Measurements from ENCODE around the gene SMPD4.

DNA sequence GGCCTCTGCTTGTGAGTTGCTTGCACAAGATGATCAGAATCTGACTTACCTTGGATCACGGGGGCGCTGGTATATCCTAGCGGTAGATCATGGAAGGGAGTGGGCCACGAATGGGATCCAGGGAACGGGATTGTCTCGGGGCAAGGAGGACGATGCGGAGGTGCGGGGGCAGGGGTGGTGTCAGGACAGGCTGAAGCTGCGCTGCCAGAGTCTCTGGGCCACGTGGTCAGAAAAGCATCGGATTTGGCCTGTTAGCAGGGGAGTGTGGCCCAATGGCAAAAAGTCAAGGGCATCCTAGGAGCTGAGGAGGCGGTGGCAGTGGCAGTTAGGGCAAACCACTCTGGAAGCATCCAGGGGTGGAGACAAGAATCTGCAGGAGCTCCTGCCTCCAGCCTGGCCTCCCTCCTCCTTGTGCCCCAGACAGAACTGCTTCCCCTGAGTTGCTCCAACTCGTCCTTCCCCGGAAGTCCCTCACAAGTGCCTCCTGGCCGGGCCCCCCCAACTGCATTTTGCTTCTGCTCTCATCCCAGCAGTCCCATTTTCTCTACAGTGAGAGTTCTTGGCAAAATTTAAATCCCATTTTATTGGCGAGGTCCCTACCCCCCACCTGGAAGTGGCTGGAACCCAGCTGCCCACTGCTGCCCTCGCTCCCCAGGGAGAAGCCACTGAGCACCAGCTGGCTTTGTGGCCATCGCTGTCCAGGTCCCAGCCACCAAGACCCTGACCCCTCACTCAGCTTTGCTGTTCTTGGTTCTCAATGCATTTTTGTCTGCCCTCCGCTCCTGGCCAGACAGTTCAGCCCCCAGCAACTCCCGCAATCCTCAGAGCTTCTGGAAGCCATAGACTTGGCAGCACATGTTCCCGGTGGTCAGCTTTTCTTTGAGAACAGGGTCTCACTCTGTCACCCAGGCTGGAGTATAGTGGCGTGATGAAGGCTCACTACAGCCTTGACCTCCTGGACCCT lies 30.9 kb downstream of the SMPD4 start:
- TF ChIP-seq POLR2AphosphoS5 (IDR thresholded peaks at IDR 0.05; ENCODE audit: low read depth, low read length) (no peak), POLR2A (IDR thresholded peaks at IDR 0.05; ENCODE audit: borderline replicate concordance, extremely low read depth, insufficient read depth, insufficient read length) (no peak), EZH2 (IDR thresholded peaks at IDR 0.05) (no peak), YY1 (IDR thresholded peaks at IDR 0.05; ENCODE audit: extremely low read depth, insufficient replicate concordance, low read depth, low read length) (no peak), SIN3A (IDR thresholded peaks at IDR 0.05; ENCODE audit: low read depth) (no peak), SRF (IDR thresholded peaks at IDR 0.05; ENCODE audit: low read depth) (no peak), SP1 (IDR thresholded peaks at IDR 0.05; ENCODE audit: low read depth) (no peak), CBX3 (IDR thresholded peaks at IDR 0.05; ENCODE audit: low read depth) (no peak), EZH2phosphoT487 (IDR thresholded peaks at IDR 0.05; ENCODE audit: borderline replicate concordance) (no peak), JUND (IDR thresholded peaks at IDR 0.05) (no peak), ZFX (IDR thresholded peaks at IDR 0.05) (no peak), CEBPB (IDR thresholded peaks at IDR 0.05; ENCODE audit: low read depth) (no peak)
- TF ChIP-seq, protein P1, sequence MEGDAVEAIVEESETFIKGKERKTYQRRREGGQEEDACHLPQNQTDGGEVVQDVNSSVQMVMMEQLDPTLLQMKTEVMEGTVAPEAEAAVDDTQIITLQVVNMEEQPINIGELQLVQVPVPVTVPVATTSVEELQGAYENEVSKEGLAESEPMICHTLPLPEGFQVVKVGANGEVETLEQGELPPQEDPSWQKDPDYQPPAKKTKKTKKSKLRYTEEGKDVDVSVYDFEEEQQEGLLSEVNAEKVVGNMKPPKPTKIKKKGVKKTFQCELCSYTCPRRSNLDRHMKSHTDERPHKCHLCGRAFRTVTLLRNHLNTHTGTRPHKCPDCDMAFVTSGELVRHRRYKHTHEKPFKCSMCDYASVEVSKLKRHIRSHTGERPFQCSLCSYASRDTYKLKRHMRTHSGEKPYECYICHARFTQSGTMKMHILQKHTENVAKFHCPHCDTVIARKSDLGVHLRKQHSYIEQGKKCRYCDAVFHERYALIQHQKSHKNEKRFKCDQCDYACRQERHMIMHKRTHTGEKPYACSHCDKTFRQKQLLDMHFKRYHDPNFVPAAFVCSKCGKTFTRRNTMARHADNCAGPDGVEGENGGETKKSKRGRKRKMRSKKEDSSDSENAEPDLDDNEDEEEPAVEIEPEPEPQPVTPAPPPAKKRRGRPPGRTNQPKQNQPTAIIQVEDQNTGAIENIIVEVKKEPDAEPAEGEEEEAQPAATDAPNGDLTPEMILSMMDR (IDR thresholded peaks at IDR 0.05 in 2 of 3, conservative IDR thresholded peaks at IDR 0.05 in 1 of 3; ENCODE audit: borderline replicate concordance in 1 of 3, insufficient read depth in 1 of 3, low read depth in 2 of 3, low read length in 2 of 3), result no peak
- TF ChIP-seq, protein P2, sequence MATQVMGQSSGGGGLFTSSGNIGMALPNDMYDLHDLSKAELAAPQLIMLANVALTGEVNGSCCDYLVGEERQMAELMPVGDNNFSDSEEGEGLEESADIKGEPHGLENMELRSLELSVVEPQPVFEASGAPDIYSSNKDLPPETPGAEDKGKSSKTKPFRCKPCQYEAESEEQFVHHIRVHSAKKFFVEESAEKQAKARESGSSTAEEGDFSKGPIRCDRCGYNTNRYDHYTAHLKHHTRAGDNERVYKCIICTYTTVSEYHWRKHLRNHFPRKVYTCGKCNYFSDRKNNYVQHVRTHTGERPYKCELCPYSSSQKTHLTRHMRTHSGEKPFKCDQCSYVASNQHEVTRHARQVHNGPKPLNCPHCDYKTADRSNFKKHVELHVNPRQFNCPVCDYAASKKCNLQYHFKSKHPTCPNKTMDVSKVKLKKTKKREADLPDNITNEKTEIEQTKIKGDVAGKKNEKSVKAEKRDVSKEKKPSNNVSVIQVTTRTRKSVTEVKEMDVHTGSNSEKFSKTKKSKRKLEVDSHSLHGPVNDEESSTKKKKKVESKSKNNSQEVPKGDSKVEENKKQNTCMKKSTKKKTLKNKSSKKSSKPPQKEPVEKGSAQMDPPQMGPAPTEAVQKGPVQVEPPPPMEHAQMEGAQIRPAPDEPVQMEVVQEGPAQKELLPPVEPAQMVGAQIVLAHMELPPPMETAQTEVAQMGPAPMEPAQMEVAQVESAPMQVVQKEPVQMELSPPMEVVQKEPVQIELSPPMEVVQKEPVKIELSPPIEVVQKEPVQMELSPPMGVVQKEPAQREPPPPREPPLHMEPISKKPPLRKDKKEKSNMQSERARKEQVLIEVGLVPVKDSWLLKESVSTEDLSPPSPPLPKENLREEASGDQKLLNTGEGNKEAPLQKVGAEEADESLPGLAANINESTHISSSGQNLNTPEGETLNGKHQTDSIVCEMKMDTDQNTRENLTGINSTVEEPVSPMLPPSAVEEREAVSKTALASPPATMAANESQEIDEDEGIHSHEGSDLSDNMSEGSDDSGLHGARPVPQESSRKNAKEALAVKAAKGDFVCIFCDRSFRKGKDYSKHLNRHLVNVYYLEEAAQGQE (IDR thresholded peaks at IDR 0.05; ENCODE audit: low read depth), result no peak
